Kidney epithelial cell (primary cell): ENCODE results near the gene ARHGAP32. TPM values are rescaled to one million over a fixed set of nuclear protein-coding genes. Genes with fewer than 3 reads are reported as not detected.

ENCODE experiments used
- DNase-seq: peaks from one replicate; pipeline ENCODE4 v3.0.0-alpha.2; 2010; ENCODE audit warnings: low read depth
- H3K27me3 ChIP-seq: 2 replicates; pipeline ENCODE4 v1.6.0; 2011; ENCODE audit warnings: low read length; ENCODE audit not compliant: control insufficient read depth, insufficient read depth
- H3K36me3 ChIP-seq: 2 replicates; pipeline ENCODE4 v1.5.1; 2011; ENCODE audit warnings: low read length; ENCODE audit not compliant: control insufficient read depth, insufficient read depth
- H3K4me3 ChIP-seq: 2 replicates; pipeline ENCODE4 v1.5.1; 2011; ENCODE audit warnings: low read depth, mild to moderate bottlenecking, control low read depth, low read length
- total RNA-seq: library from RNA; depleted of rRNA; stranded (reverse); fragments of >200 nt; gene quantifications from 2 replicates; pipeline ENCODE4 v1.2.3, GENCODE V29; 2015
- TF ChIP-seq, protein P1 (sequence below): IDR thresholded peaks from 2 replicates; pipeline ENCODE4 v1.5.1; 2011; ENCODE audit warnings: mild to moderate bottlenecking, moderate library complexity, low read length, control low read depth, inconsistent platforms; ENCODE audit not compliant: insufficient read depth, poor library complexity, severe bottlenecking

ARHGAP32 gene
- total RNA-seq, 1 donor from 2014 or later: 15.4 TPM

- TF ChIP-seq, protein P1, sequence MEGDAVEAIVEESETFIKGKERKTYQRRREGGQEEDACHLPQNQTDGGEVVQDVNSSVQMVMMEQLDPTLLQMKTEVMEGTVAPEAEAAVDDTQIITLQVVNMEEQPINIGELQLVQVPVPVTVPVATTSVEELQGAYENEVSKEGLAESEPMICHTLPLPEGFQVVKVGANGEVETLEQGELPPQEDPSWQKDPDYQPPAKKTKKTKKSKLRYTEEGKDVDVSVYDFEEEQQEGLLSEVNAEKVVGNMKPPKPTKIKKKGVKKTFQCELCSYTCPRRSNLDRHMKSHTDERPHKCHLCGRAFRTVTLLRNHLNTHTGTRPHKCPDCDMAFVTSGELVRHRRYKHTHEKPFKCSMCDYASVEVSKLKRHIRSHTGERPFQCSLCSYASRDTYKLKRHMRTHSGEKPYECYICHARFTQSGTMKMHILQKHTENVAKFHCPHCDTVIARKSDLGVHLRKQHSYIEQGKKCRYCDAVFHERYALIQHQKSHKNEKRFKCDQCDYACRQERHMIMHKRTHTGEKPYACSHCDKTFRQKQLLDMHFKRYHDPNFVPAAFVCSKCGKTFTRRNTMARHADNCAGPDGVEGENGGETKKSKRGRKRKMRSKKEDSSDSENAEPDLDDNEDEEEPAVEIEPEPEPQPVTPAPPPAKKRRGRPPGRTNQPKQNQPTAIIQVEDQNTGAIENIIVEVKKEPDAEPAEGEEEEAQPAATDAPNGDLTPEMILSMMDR: no peak
- no peak for DNase-seq
- Histone ChIP-seq H3K27me3 (no peaks in the 10 kb centered on the region), H3K36me3 (no peaks in the 10 kb centered on the region), H3K4me3 (no peak overlapping the region)
Measured at GRCh38 chr11:129209891-129210830, 18.0 kb upstream of the ARHGAP32 start.

DNA sequence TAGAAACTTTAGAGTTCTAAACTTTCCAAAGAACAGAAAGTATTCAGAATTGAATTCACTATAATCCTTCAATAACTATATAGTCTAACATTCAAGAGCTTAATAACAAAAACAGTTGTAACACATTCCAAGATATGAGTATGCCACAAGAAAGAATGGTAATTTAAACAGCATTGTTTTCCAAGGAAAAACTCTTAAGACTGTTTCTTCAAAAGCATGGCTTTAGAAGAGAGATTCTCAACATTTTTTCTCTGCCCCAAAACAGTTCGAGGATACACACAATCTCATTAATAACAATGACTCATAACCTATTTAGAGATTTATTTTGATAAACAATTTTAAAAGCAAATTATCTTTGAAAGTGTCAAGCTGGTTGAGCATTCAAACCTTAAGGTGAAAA lies 16.7 kb upstream of the ARHGAP32 start:
- TF ChIP-seq, protein P1: no peak
- no peak overlapping the region for H3K4me3 ChIP-seq
- no peak for DNase-seq
- no peaks in the 10 kb centered on the region for H3K27me3 ChIP-seq
- no peaks in the 10 kb centered on the region for H3K36me3 ChIP-seq

- Histone ChIP-seq H3K4me3 (no peak overlapping the region), H3K27me3 (no peaks in the 10 kb centered on the region), H3K36me3 (no peaks in the 10 kb centered on the region)
- TF ChIP-seq, protein P1: no peak
- no peak for DNase-seq
Measured at GRCh38 chr11:129204150-129204838, 12.2 kb upstream of the ARHGAP32 start.

DNA sequence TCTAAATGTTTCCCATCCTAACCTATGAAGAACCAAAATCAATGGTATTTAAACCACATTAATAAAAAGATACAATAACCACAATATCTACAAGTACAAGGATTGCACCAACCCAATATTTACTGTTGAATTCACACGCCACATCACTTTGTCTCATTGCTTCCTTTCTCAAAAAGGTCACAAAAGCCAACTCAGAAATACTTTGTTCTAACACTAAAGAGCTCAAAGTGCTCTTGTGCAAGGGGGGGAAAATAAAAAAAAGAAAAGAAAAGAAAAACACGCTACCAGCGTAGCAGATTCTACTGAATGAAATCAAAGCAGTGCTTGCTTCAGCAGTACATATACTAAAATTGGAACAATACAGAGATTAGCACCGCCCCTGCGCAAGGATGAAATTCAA lies 10.5 kb upstream of the ARHGAP32 start:
- no peak for DNase-seq
- TF ChIP-seq, protein P1: no peak
- Histone ChIP-seq H3K27me3 (no peaks in the 10 kb centered on the region), H3K4me3 (no peak overlapping the region), H3K36me3 (no peaks in the 10 kb centered on the region)

DNA sequence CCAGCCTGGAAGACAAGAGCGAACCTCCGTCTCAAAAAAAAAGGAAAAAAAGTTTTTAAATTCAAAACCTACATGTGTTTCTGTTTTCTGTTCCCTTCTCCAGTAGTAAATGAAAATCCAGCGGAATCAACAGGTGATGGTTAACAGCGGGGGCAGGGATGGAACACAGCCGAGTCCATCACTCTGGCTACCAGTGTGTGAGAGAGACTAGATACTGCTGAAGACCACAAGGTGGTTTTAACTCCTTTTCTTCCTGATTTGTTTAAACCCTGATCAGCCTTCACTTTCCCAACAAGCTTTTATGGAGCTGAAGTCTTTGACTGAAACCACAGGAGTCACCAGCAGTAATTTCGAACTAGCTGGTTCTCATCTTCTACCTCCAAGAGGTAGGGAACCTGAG lies 3.6 kb upstream of the ARHGAP32 start:
- TF ChIP-seq, protein P1: no peak
- Histone ChIP-seq H3K4me3 (no peak overlapping the region), H3K36me3 (no peaks in the 10 kb centered on the region), H3K27me3 (no peaks in the 10 kb centered on the region)
- no peak for DNase-seq

GRCh38 chr11:129191649-129192048 lies 476 bp downstream of the ARHGAP32 start:
- no peaks in the 10 kb centered on the region for H3K36me3 ChIP-seq
- TF ChIP-seq, protein P1: no peak
- DNase-seq: no peak
- H3K4me3 ChIP-seq: no peak overlapping the region
- no peaks in the 10 kb centered on the region for H3K27me3 ChIP-seq
